Endodermal cell (in vitro differentiated cells): ENCODE data around the gene TTC23L. TPM values are rescaled to one million over a fixed set of nuclear protein-coding genes. Genes with fewer than 3 reads are reported as not detected.

Experiments used
- DNase-seq: peaks from one replicate; pipeline ENCODE4 v3.0.0-alpha.2; 2017
- H3K27ac ChIP-seq: 2 replicates; pipeline ENCODE4 v1.5.1; 2013; ENCODE audit warnings: mild to moderate bottlenecking, low read depth, low read length, moderate library complexity
- H3K27me3 ChIP-seq: 2 replicates; pipeline ENCODE4 v1.6.1; 2013; ENCODE audit warnings: mild to moderate bottlenecking, low read length, moderate library complexity; ENCODE audit not compliant: insufficient read depth, control insufficient read depth, poor library complexity, severe bottlenecking
- H3K36me3 ChIP-seq: 2 replicates; pipeline ENCODE4 v1.7.0; 2013; ENCODE audit warnings: mild to moderate bottlenecking, low read length, moderate library complexity; ENCODE audit not compliant: control insufficient read depth, insufficient read depth
- H3K4me1 ChIP-seq: one replicate; pipeline ENCODE4 v1.7.0; 2013; ENCODE audit warnings: low read length; ENCODE audit not compliant: control insufficient read depth, insufficient read depth
- H3K4me3 ChIP-seq: 2 replicates; pipeline ENCODE4 v1.5.1; 2013; ENCODE audit warnings: mild to moderate bottlenecking, low read length, moderate library complexity
- H3K9ac ChIP-seq: 2 replicates; pipeline ENCODE4 v1.6.1; 2013; ENCODE audit warnings: mild to moderate bottlenecking, low read length, moderate library complexity; ENCODE audit not compliant: poor library complexity, severe bottlenecking; ENCODE audit errors: extremely low read depth
- H3K9me3 ChIP-seq: 2 replicates; pipeline ENCODE4 v1.6.1; 2013; ENCODE audit warnings: mild to moderate bottlenecking, low read length, moderate library complexity; ENCODE audit not compliant: control insufficient read depth
- H3K27ac Mint-ChIP-seq: 2 replicates; pipeline ENCODE4 v1.8.0; 2020; ENCODE audit warnings: mixed read lengths
- H3K27me3 Mint-ChIP-seq: 2 replicates; pipeline ENCODE4 v1.8.0; 2021; ENCODE audit warnings: mild to moderate bottlenecking, mixed read lengths; ENCODE audit not compliant: insufficient read depth
- H3K36me3 Mint-ChIP-seq: 2 replicates; pipeline ENCODE4 v1.8.0; 2020; ENCODE audit warnings: low read depth, mixed read lengths
- H3K4me1 Mint-ChIP-seq: 2 replicates; pipeline ENCODE4 v1.8.0; 2020; ENCODE audit warnings: mixed read lengths
- H3K4me3 Mint-ChIP-seq: 2 replicates; pipeline ENCODE4 v1.8.0; 2020; ENCODE audit warnings: mild to moderate bottlenecking, moderate library complexity, mixed read lengths
- H3K9me3 Mint-ChIP-seq: 2 replicates; pipeline ENCODE4 v1.8.0; 2020; ENCODE audit warnings: mild to moderate bottlenecking, mixed read lengths
- WGBS, 2 experiments: methylation state at CpG; one replicate each; pipeline versions ENCODE4 v1.1.5 to v1.1.7; 2013; ENCODE audit warnings: missing lambda C conversion rate in 2 of 2, mixed read lengths in 1 of 2; ENCODE audit not compliant: insufficient coverage in 1 of 2, insufficient read length in 1 of 2; 5-methylcytosine and 5-hydroxymethylcytosine counted together
- total RNA-seq, 2 donors: library from RNA; stranded (reverse); fragmentation: NEBNext Ultra II Directional in 1 of 2; extraction: Animal tissue kit (Norgen Biotek cat#: 25700) in 1 of 2; gene quantifications; 2 replicates in 1 of 2; 3 replicates in 1 of 2; pipeline ENCODE4 v1.2.1, GENCODE V29; 2021
- TF ChIP-seq, protein P1 (sequence below): fragments of 200-600 bp; sonication (generic); conservative IDR thresholded peaks from 2 replicates; pipeline ENCODE4 v1.5.0; 2021; ENCODE audit warnings: antibody characterized with exemption, mild to moderate bottlenecking

TTC23L gene
- total RNA-seq, 2 donors from 2014 or later: 0.95 to 3.0 TPM

DNA sequence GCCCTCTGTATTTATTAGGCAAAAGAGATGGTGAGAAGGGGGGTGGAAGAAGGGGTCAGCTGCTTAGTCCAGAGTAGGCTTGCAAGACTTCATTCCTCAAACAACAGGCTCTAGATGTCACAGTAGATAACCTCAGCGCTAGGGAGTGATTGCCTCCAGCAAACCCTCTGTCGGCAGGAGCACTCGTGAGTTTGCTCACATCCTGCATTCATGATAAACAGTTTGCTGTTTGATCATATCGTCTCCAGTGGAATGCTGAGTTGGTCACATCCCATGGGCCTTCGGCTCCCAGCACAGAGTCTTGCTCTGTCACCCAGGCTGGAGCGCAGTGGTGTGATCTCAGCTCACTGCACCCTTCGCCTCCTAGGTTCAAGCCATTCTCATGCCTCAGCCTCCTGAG lies 3.6 kb downstream of the TTC23L start:
- Mint-ChIP-seq H3K36me3 (peaks cover 6% of the 10 kb centered on the region), H3K27ac (no peak overlapping the region), H3K27me3 (no peaks in the 10 kb centered on the region), H3K4me3 (no peak overlapping the region), H3K9me3 (peaks cover 3% of the 10 kb centered on the region), H3K4me1 (peaks cover 4% of the 10 kb centered on the region)
- Histone ChIP-seq H3K27ac (no peak overlapping the region), H3K27me3 (no peaks in the 10 kb centered on the region), H3K4me3 (no peak overlapping the region), H3K9ac (no peak overlapping the region), H3K36me3 (no peaks in the 10 kb centered on the region), H3K9me3 (no peaks in the 10 kb centered on the region), H3K4me1 (no peaks in the 10 kb centered on the region)
- 94 to 95% methylated on average over 7 of the region's 7 CpGs for WGBS, 2 experiments
- no peak for DNase-seq
- TF ChIP-seq, protein P1, sequence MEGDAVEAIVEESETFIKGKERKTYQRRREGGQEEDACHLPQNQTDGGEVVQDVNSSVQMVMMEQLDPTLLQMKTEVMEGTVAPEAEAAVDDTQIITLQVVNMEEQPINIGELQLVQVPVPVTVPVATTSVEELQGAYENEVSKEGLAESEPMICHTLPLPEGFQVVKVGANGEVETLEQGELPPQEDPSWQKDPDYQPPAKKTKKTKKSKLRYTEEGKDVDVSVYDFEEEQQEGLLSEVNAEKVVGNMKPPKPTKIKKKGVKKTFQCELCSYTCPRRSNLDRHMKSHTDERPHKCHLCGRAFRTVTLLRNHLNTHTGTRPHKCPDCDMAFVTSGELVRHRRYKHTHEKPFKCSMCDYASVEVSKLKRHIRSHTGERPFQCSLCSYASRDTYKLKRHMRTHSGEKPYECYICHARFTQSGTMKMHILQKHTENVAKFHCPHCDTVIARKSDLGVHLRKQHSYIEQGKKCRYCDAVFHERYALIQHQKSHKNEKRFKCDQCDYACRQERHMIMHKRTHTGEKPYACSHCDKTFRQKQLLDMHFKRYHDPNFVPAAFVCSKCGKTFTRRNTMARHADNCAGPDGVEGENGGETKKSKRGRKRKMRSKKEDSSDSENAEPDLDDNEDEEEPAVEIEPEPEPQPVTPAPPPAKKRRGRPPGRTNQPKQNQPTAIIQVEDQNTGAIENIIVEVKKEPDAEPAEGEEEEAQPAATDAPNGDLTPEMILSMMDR: no peak

DNA sequence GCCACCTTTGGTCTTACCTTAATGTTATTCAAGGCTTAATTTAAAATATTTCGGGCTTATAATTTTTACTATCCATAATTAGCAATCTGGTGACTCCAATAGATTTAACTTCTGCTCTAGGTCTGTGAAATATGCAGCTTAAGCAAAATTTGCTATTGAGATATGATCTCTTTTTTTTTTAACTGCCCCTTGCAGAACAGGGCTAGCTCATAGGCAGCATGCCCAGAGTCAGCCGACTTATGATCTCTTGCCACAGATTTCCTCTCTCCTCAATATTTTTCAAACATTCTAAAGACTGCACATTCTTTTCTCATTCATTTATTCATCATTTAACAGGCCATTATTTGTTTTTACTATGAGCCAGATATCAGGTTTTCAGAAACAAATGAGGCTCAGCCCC lies 4.5 kb downstream of the TTC23L start:
- H3K9me3 Mint-ChIP-seq: peaks cover 3% of the 10 kb centered on the region
- no peak for DNase-seq
- no peak overlapping the region for H3K27ac Mint-ChIP-seq
- H3K4me1 Mint-ChIP-seq: peaks cover 4% of the 10 kb centered on the region
- H3K4me3 Mint-ChIP-seq: no peak overlapping the region
- no peaks in the 10 kb centered on the region for H3K4me1 ChIP-seq
- peaks cover 6% of the 10 kb centered on the region for H3K36me3 Mint-ChIP-seq
- no peak overlapping the region for H3K27ac ChIP-seq
- 95% methylated on average over 2 of the region's 2 CpGs; no CpG with 5 or more reads in 1 of the 2 experiments for WGBS, 2 experiments
- no peaks in the 10 kb centered on the region for H3K9me3 ChIP-seq
- H3K27me3 Mint-ChIP-seq: no peaks in the 10 kb centered on the region
- H3K9ac ChIP-seq: no peak overlapping the region
- H3K4me3 ChIP-seq: no peak overlapping the region
- H3K27me3 ChIP-seq: no peaks in the 10 kb centered on the region
- H3K36me3 ChIP-seq: no peaks in the 10 kb centered on the region
- TF ChIP-seq, protein P1: no peak

DNA sequence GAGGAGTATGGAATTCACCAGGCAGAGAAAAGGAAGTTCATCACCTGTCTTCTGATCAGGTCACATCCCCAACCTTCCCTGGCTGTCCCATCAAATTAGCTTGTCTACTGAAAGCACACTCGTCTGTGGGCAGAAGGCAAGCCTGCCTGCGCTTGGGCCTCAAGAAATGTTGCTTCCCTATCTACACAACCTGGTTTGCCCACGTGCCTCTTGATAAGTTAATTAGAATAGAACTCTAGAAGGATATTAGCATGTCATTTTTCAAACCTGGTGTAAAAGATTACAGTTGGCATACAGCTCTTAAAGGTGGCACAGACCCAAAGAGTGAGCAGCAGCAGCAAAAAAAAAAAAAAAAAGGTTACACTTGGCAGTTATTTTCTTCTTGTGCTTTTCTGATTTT lies 5.1 kb downstream of the TTC23L start:
- Histone ChIP-seq H3K4me3 (no peak overlapping the region), H3K9ac (no peak overlapping the region), H3K27ac (no peak overlapping the region), H3K9me3 (no peaks in the 10 kb centered on the region), H3K27me3 (no peaks in the 10 kb centered on the region), H3K4me1 (no peaks in the 10 kb centered on the region), H3K36me3 (no peaks in the 10 kb centered on the region)
- peaks cover 3% of the 10 kb centered on the region for H3K9me3 Mint-ChIP-seq
- TF ChIP-seq, protein P1: no peak
- no peak overlapping the region for H3K27ac Mint-ChIP-seq
- no peak for DNase-seq
- WGBS, 2 experiments: 82 to 100% methylated on average over 1 to 3 of the region's 3 CpGs
- H3K4me1 Mint-ChIP-seq: peaks cover 4% of the 10 kb centered on the region
- no peaks in the 10 kb centered on the region for H3K27me3 Mint-ChIP-seq
- H3K36me3 Mint-ChIP-seq: peaks cover 6% of the 10 kb centered on the region
- H3K4me3 Mint-ChIP-seq: no peak overlapping the region
